Astrocyte (in vitro differentiated cells and primary cell): ENCODE data around the gene CNOT1. TPM values are rescaled to one million over a fixed set of nuclear protein-coding genes. Genes with fewer than 3 reads are reported as not detected.

Experiments
- DNase-seq: peaks from one replicate; pipeline ENCODE4 v3.0.0-alpha.2; 2010; ENCODE audit warnings: low read depth
- FAIRE-seq: peaks from 2 replicates; lab custom pipeline; 2011; peaks lifted over from hg19 to GRCh38; lab: Jason Lieb, UNC
- H2AFZ ChIP-seq: 2 replicates; pipeline ENCODE4 v1.6.0; 2012; ENCODE audit warnings: low read depth, low read length, inconsistent platforms
- H3K27ac ChIP-seq: 2 replicates; pipeline ENCODE4 v1.5.1; 2011; ENCODE audit warnings: low read depth, low read length, inconsistent platforms
- H3K27me3 ChIP-seq: 2 replicates; pipeline ENCODE4 v1.6.0; 2011; ENCODE audit warnings: low read length, inconsistent platforms; ENCODE audit not compliant: insufficient read depth
- H3K36me3 ChIP-seq: 2 replicates; pipeline ENCODE4 v1.5.1; 2011; ENCODE audit warnings: low read length, inconsistent platforms; ENCODE audit not compliant: insufficient read depth
- H3K4me1 ChIP-seq: 2 replicates; pipeline ENCODE4 v1.5.1; 2011; ENCODE audit warnings: low read length, inconsistent platforms; ENCODE audit not compliant: insufficient read depth
- H3K4me2 ChIP-seq: 2 replicates; pipeline ENCODE4 v1.6.0; 2012; ENCODE audit warnings: low read length, inconsistent platforms
- H3K4me3 ChIP-seq: 2 replicates; pipeline ENCODE4 v1.5.1; 2011; ENCODE audit warnings: low read depth, mild to moderate bottlenecking, low read length, inconsistent platforms; ENCODE audit not compliant: insufficient read depth
- H3K79me2 ChIP-seq: 2 replicates; pipeline ENCODE4 v1.6.0; 2012; ENCODE audit warnings: mild to moderate bottlenecking, low read length, inconsistent platforms; ENCODE audit not compliant: insufficient read depth
- H3K9ac ChIP-seq: 2 replicates; pipeline ENCODE4 v1.6.0; 2012; ENCODE audit warnings: mild to moderate bottlenecking, low read length, inconsistent platforms
- H3K9me3 ChIP-seq: 2 replicates; pipeline ENCODE4 v1.5.1; 2012; ENCODE audit warnings: low read depth, mild to moderate bottlenecking, low read length, inconsistent platforms; ENCODE audit not compliant: insufficient read depth
- H4K20me1 ChIP-seq: 2 replicates; pipeline ENCODE4 v1.6.0; 2012; ENCODE audit warnings: low read length, inconsistent platforms; ENCODE audit not compliant: insufficient read depth
- H3K27ac Mint-ChIP-seq: one replicate; pipeline ENCODE4 v1.8.0; 2021; ENCODE audit warnings: mild to moderate bottlenecking, mixed read lengths; ENCODE audit not compliant: unreplicated experiment
- H3K27me3 Mint-ChIP-seq: one replicate; pipeline ENCODE4 v1.8.0; 2021; ENCODE audit warnings: low read depth, mixed read lengths; ENCODE audit not compliant: unreplicated experiment
- H3K36me3 Mint-ChIP-seq: one replicate; pipeline ENCODE4 v1.8.0; 2021; ENCODE audit warnings: low read depth, mixed read lengths; ENCODE audit not compliant: unreplicated experiment
- H3K4me1 Mint-ChIP-seq: one replicate; pipeline ENCODE4 v1.8.0; 2021; ENCODE audit warnings: low read depth, mixed read lengths; ENCODE audit not compliant: unreplicated experiment
- H3K4me3 Mint-ChIP-seq: one replicate; pipeline ENCODE4 v1.8.0; 2021; ENCODE audit warnings: mild to moderate bottlenecking, moderate library complexity, mixed read lengths; ENCODE audit not compliant: unreplicated experiment
- H3K9me3 Mint-ChIP-seq: one replicate; pipeline ENCODE4 v1.8.0; 2021; ENCODE audit warnings: mild to moderate bottlenecking, mixed read lengths; ENCODE audit not compliant: unreplicated experiment
- CTCF ChIP-seq: IDR thresholded peaks from 2 replicates; pipeline ENCODE4 v1.5.1; 2011; ENCODE audit warnings: low read depth, mild to moderate bottlenecking, inconsistent platforms, low read length, moderate library complexity; ENCODE audit not compliant: insufficient read depth
- EZH2 ChIP-seq: IDR thresholded peaks from 2 replicates; pipeline ENCODE4 v1.6.1; 2012; ENCODE audit warnings: mild to moderate bottlenecking, low read length, inconsistent platforms; ENCODE audit not compliant: insufficient read depth
- total RNA-seq: library from RNA; stranded (reverse); gene quantifications from 2 replicates; pipeline ENCODE4 v1.2.1, GENCODE V29; 2021

Gene CNOT1
- total RNA-seq, 1 donor from 2014 or later = 212 TPM

GRCh38 chr16:58518083-58518979 lies 111.3 kb downstream of the CNOT1 start:
- no peaks in the 10 kb centered on the region for H3K9me3 ChIP-seq
- no peak for DNase-seq
- H4K20me1 ChIP-seq = peaks cover 28% of the 10 kb centered on the region
- FAIRE-seq = no peak
- peaks cover 4% of the 10 kb centered on the region for H3K79me2 ChIP-seq
- peaks cover 46% of the 10 kb centered on the region for H3K36me3 ChIP-seq
- H3K27me3 ChIP-seq = no peaks in the 10 kb centered on the region
- Mint-ChIP-seq H3K9me3 (no peaks in the 10 kb centered on the region), H3K27ac (no peak overlapping the region), H3K4me1 (peaks cover 15% of the 10 kb centered on the region), H3K4me3 (no peak overlapping the region), H3K36me3 (peaks cover 16% of the 10 kb centered on the region), H3K27me3 (no peaks in the 10 kb centered on the region)
- H3K4me2 ChIP-seq = no peak overlapping the region
- H3K4me1 ChIP-seq = peaks cover 5% of the 10 kb centered on the region
- TF ChIP-seq EZH2 = no peak
- no peak for TF ChIP-seq CTCF
- H3K9ac ChIP-seq = no peak overlapping the region
- no peak overlapping the region for H3K4me3 ChIP-seq
- no peak overlapping the region for H3K27ac ChIP-seq
- H2AFZ ChIP-seq = no peak overlapping the region

DNA sequence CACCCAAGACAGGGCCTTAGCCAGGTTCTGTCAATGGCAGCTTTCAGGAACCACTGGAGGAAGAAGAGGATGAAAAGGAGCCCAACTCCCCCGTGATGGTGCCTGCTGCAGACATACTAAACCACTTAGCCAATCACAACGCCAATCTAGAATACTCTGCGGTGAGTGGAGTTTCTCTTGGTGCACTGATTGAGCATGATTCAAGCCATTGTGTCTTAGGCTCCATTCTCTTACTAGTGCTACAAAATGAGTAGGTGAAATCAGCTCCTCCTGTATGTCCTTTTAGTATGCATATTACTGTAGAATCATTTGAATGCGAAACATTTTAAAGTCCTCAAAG lies 112.9 kb downstream of the CNOT1 start:
- Mint-ChIP-seq H3K4me3 (peak overlapping the region; percentile 76), H3K4me1 (peaks cover 16% of the 10 kb centered on the region), H3K9me3 (no peaks in the 10 kb centered on the region), H3K27ac (no peak overlapping the region), H3K27me3 (no peaks in the 10 kb centered on the region), H3K36me3 (peaks cover 16% of the 10 kb centered on the region)
- no peak for FAIRE-seq
- Histone ChIP-seq H2AFZ (no peak overlapping the region), H3K4me1 (peaks cover 5% of the 10 kb centered on the region), H3K36me3 (peaks cover 35% of the 10 kb centered on the region), H3K27me3 (no peaks in the 10 kb centered on the region), H4K20me1 (peaks cover 32% of the 10 kb centered on the region), H3K27ac (no peak overlapping the region), H3K9me3 (no peaks in the 10 kb centered on the region), H3K79me2 (peaks cover 4% of the 10 kb centered on the region), H3K4me3 (no peak overlapping the region), H3K4me2 (peak overlapping the region; percentile 98), H3K9ac (no peak overlapping the region)
- no peak for DNase-seq
- TF ChIP-seq CTCF = no peak
- no peak for TF ChIP-seq EZH2
